ENCODE measurements around the gene UBAC2.

The UBAC2 gene

GRCh38 chr13:99218126-99218525 lies 17.5 kb downstream of the UBAC2 start:
- no peak for TF ChIP-seq EZH2 (IDR thresholded peaks at IDR 0.05; ENCODE audit: borderline replicate concordance, low read depth, low read length, severe bottlenecking)
- no peak for TF ChIP-seq CTCF (IDR thresholded peaks at IDR 0.05; ENCODE audit: borderline replicate concordance, extremely low read depth, low read length, poor library complexity, severe bottlenecking)
- Histone ChIP-seq H3K27me3 (ENCODE audit: insufficient read depth, low read length, poor library complexity) (no peaks in the 10 kb centered on the region), H3K9me3 (ENCODE audit: insufficient read depth, low read length, severe bottlenecking) (no peaks in the 10 kb centered on the region), H2AFZ (ENCODE audit: low read depth, low read length) (no peak overlapping the region), H4K20me1 (ENCODE audit: insufficient read depth, low read length) (peaks cover 15% of the 10 kb centered on the region; the same call in 1 of the 2 replicates), H3K36me3 (ENCODE audit: insufficient read depth, low read length) (peaks cover 16% of the 10 kb centered on the region), H3K27ac (ENCODE audit: low read length) (peak overlapping the region; percentile 66), H3K79me2 (ENCODE audit: insufficient read depth, low read length) (peaks cover 95% of the 10 kb centered on the region), H3K4me1 (ENCODE audit: insufficient read depth, low read length) (peaks cover 85% of the 10 kb centered on the region), H3K4me3 (ENCODE audit: low read depth in 1 of 2, low read length in 2 of 2) (no peak overlapping the region), H3K9ac (ENCODE audit: low read depth, low read length) (peak overlapping the region; percentile 7; the same call in 1 of the 2 replicates), H3K4me2 (ENCODE audit: insufficient read depth, low read length) (no peak overlapping the region)
- DNase-seq (no peak), ATAC-seq (ENCODE audit: insufficient read depth, low read depth) (no peak)

- no peaks in the 10 kb centered on the region for H3K9me3 ChIP-seq (ENCODE audit: insufficient read depth, low read length, severe bottlenecking)
- TF ChIP-seq EZH2 (IDR thresholded peaks at IDR 0.05; ENCODE audit: borderline replicate concordance, low read depth, low read length, severe bottlenecking) (no peak), CTCF (IDR thresholded peaks at IDR 0.05; ENCODE audit: borderline replicate concordance, extremely low read depth, low read length, poor library complexity, severe bottlenecking) (no peak)
- H3K36me3 ChIP-seq (ENCODE audit: insufficient read depth, low read length) = peaks cover 16% of the 10 kb centered on the region
- no peak overlapping the region for H2AFZ ChIP-seq (ENCODE audit: low read depth, low read length)
- DNase-seq = no peak
- H4K20me1 ChIP-seq (ENCODE audit: insufficient read depth, low read length) = peaks cover 15% of the 10 kb centered on the region; the same call in 1 of the 2 replicates
- no peaks in the 10 kb centered on the region for H3K27me3 ChIP-seq (ENCODE audit: insufficient read depth, low read length, poor library complexity)
- peaks cover 82% of the 10 kb centered on the region for H3K4me1 ChIP-seq (ENCODE audit: insufficient read depth, low read length)
- ATAC-seq (ENCODE audit: insufficient read depth, low read depth) = no peak
- H3K79me2 ChIP-seq (ENCODE audit: insufficient read depth, low read length) = peaks cover 95% of the 10 kb centered on the region
- H3K4me2 ChIP-seq (ENCODE audit: insufficient read depth, low read length) = peak overlapping the region; percentile 8; the same call in 1 of the 2 replicates
- no peak overlapping the region for H3K4me3 ChIP-seq (ENCODE audit: low read depth in 1 of 2, low read length in 2 of 2)
- peak overlapping the region; percentile 7; the same call in 1 of the 2 replicates for H3K9ac ChIP-seq (ENCODE audit: low read depth, low read length)
- H3K27ac ChIP-seq (ENCODE audit: low read length) = peak overlapping the region; percentile 66
Observed at GRCh38 chr13:99218545-99218944, 17.9 kb downstream of the UBAC2 start.

GRCh38 chr13:99218969-99219368 lies 18.3 kb downstream of the UBAC2 start:
- Histone ChIP-seq H3K4me2 (ENCODE audit: insufficient read depth, low read length) (peak overlapping the region; percentile 8; the same call in 1 of the 2 replicates), H3K27ac (ENCODE audit: low read length) (peak overlapping the region; percentile 66), H2AFZ (ENCODE audit: low read depth, low read length) (no peak overlapping the region), H3K4me3 (ENCODE audit: low read depth in 1 of 2, low read length in 2 of 2) (no peak overlapping the region), H3K9ac (ENCODE audit: low read depth, low read length) (0 out of 2 replicates have a peak overlapping the region, but pooled peaks have one; percentile 7), H3K36me3 (ENCODE audit: insufficient read depth, low read length) (peaks cover 16% of the 10 kb centered on the region), H3K27me3 (ENCODE audit: insufficient read depth, low read length, poor library complexity) (no peaks in the 10 kb centered on the region), H4K20me1 (ENCODE audit: insufficient read depth, low read length) (peaks cover 17% of the 10 kb centered on the region; the same call in 1 of the 2 replicates), H3K79me2 (ENCODE audit: insufficient read depth, low read length) (peaks cover 95% of the 10 kb centered on the region), H3K4me1 (ENCODE audit: insufficient read depth, low read length) (peaks cover 82% of the 10 kb centered on the region), H3K9me3 (ENCODE audit: insufficient read depth, low read length, severe bottlenecking) (no peaks in the 10 kb centered on the region)
- ATAC-seq (ENCODE audit: insufficient read depth, low read depth) (peak; percentile 46), DNase-seq (peak; percentile 62)
- no peak for TF ChIP-seq EZH2 (IDR thresholded peaks at IDR 0.05; ENCODE audit: borderline replicate concordance, low read depth, low read length, severe bottlenecking)
- no peak for TF ChIP-seq CTCF (IDR thresholded peaks at IDR 0.05; ENCODE audit: borderline replicate concordance, extremely low read depth, low read length, poor library complexity, severe bottlenecking)

Data from DND-41 (cell line).